Measurements from ENCODE around the gene NRXN3. TPM values are rescaled to one million over a fixed set of nuclear protein-coding genes. Genes with fewer than 3 reads are reported as not detected.

NRXN3 gene
- total RNA-seq, 4 donors from 2014 or later = 4.1 to 11.9 (median 5.8) TPM

GRCh38 chr14:79805636-79806035, 1635.5 kb downstream of the NRXN3 start:
- in situ Hi-C loops (cut with MboI; ENCODE audit: low pct_ligation_motif_present in 1 of 4, low pct_unique_long_range_greater_than_20kb in 1 of 4, low sequenced_read_pairs in 3 of 4) = no loop called here

GRCh38 chr14:79809849-79810612, 1639.9 kb downstream of the NRXN3 start:
- WGBS, 2 donors (ENCODE audit: low coverage in 1 of 2) = 64 to 75% methylated on average over 3 of the region's 3 CpGs
- no peaks in the 10 kb centered on the region for H3K9me3 ChIP-seq
- no peak overlapping the region for H3K27ac ChIP-seq
- no peaks in the 10 kb centered on the region for H3K27me3 ChIP-seq
- H3K4me3 ChIP-seq = no peak overlapping the region
- DNase-seq = peak; percentile 11
- H3K4me1 ChIP-seq = no peaks in the 10 kb centered on the region
- H3K36me3 ChIP-seq = no peaks in the 10 kb centered on the region
- intact Hi-C loops (cut with DNase I; ENCODE audit: low total_unique reads) = no loop called here
- TF ChIP-seq CTCF (IDR thresholded peaks at IDR 0.05) = peak in 3 of 5 experiments; percentile 6 to 21 (median 10)
- no peak for TF ChIP-seq EP300 (IDR thresholded peaks at IDR 0.05; ENCODE audit: low read depth)
- TF ChIP-seq POLR2AphosphoS5 (IDR thresholded peaks at IDR 0.05) = no peak
- no peak for TF ChIP-seq POLR2A (IDR thresholded peaks at IDR 0.05)
- in situ Hi-C loops (cut with MboI; ENCODE audit: low pct_ligation_motif_present in 1 of 4, low pct_unique_long_range_greater_than_20kb in 1 of 4, low sequenced_read_pairs in 3 of 4) = no loop called here

More at GRCh38 chr14:79805636-79806035, 1635.5 kb downstream of the NRXN3 start:
- TF ChIP-seq EP300 (IDR thresholded peaks at IDR 0.05; ENCODE audit: low read depth) (no peak), CTCF (IDR thresholded peaks at IDR 0.05) (no peak), POLR2A (IDR thresholded peaks at IDR 0.05) (no peak), POLR2AphosphoS5 (IDR thresholded peaks at IDR 0.05) (no peak)
- Histone ChIP-seq H3K4me3 (no peak overlapping the region), H3K4me1 (no peaks in the 10 kb centered on the region), H3K27ac (no peak overlapping the region), H3K36me3 (no peaks in the 10 kb centered on the region), H3K9me3 (no peaks in the 10 kb centered on the region), H3K27me3 (no peaks in the 10 kb centered on the region)
- intact Hi-C loops (cut with DNase I; ENCODE audit: low total_unique reads) = no loop called here
- DNase-seq = no peak
- 54 to 86% methylated on average over 1 of the region's 1 CpG for WGBS, 2 donors (ENCODE audit: low coverage in 1 of 2)

- Histone ChIP-seq H3K27ac (no peak overlapping the region), H3K4me1 (no peaks in the 10 kb centered on the region), H3K4me3 (no peak overlapping the region), H3K27me3 (no peaks in the 10 kb centered on the region), H3K9me3 (no peaks in the 10 kb centered on the region), H3K36me3 (no peaks in the 10 kb centered on the region)
- in situ Hi-C loops (cut with MboI; ENCODE audit: low pct_ligation_motif_present in 1 of 4, low pct_unique_long_range_greater_than_20kb in 1 of 4, low sequenced_read_pairs in 3 of 4) = no loop called here
- WGBS, 2 donors (ENCODE audit: low coverage in 1 of 2) = 30 to 42% methylated on average over 1 of the region's 1 CpG
- intact Hi-C loops (cut with DNase I; ENCODE audit: low total_unique reads) = no loop called here
- DNase-seq = no peak
- TF ChIP-seq POLR2AphosphoS5 (IDR thresholded peaks at IDR 0.05) (no peak), POLR2A (IDR thresholded peaks at IDR 0.05) (no peak), CTCF (IDR thresholded peaks at IDR 0.05) (no peak), EP300 (IDR thresholded peaks at IDR 0.05; ENCODE audit: low read depth) (no peak)
These were observed 1650.8 kb downstream of the NRXN3 start for GRCh38 chr14:79820866-79821535.

GRCh38 chr14:79822034-79822433, 1651.9 kb downstream of the NRXN3 start:
- Histone ChIP-seq H3K4me3 (no peak overlapping the region), H3K36me3 (no peaks in the 10 kb centered on the region), H3K4me1 (no peaks in the 10 kb centered on the region), H3K27ac (no peak overlapping the region), H3K27me3 (no peaks in the 10 kb centered on the region), H3K9me3 (no peaks in the 10 kb centered on the region)
- TF ChIP-seq POLR2AphosphoS5 (IDR thresholded peaks at IDR 0.05) = no peak
- intact Hi-C loops (cut with DNase I; ENCODE audit: low total_unique reads) = no loop called here
- DNase-seq = no peak
- WGBS, 2 donors (ENCODE audit: low coverage in 1 of 2) = 66 to 67% methylated on average over 1 to 2 of the region's 2 CpGs
- in situ Hi-C loops (cut with MboI; ENCODE audit: low pct_ligation_motif_present in 1 of 4, low pct_unique_long_range_greater_than_20kb in 1 of 4, low sequenced_read_pairs in 3 of 4) = no loop called here
